Pons (tissue), 1 donor: ENCODE results near the gene CCDC192.
"Not testable (repeated sequence)": the region's sequence is repeated elsewhere in the genome, so short reads cannot be mapped to it uniquely, and the experiment has no call there.

Source experiments
- DNase-seq: peaks from one replicate; pipeline ENCODE4 v3.0.0-alpha.2; 2016; ENCODE audit warnings: low spot score

Gene CCDC192

GRCh38 chr5:127702926-127703561, at the start of gene CCDC192:
Gene CCDC192 (plus strand): TSS chr5:127703391. CDS start chr5:127703446, 55 bp downstream.
- DNase-seq: no peak

GRCh38 chr5:127656825-127657224, 46.4 kb upstream of the CCDC192 start:
- DNase-seq: no peak

GRCh38 chr5:127660047-127660733, 43.0 kb upstream of the CCDC192 start:
- DNase-seq: no peak

- DNase-seq: no peak
Observed at GRCh38 chr5:127664093-127664492, 39.1 kb upstream of the CCDC192 start.

- DNase-seq: no peak
Observed at GRCh38 chr5:127665641-127666040, 37.5 kb upstream of the CCDC192 start.

GRCh38 chr5:127666043-127666716, 37.0 kb upstream of the CCDC192 start:
- no peak for DNase-seq

GRCh38 chr5:127667926-127668325, 35.3 kb upstream of the CCDC192 start:
- DNase-seq: no peak

- DNase-seq: no peak
Observed at GRCh38 chr5:127671218-127671617, 32.0 kb upstream of the CCDC192 start.

GRCh38 chr5:127673117-127673800, 29.9 kb upstream of the CCDC192 start:
- DNase-seq: no peak

GRCh38 chr5:127676951-127677350, 26.2 kb upstream of the CCDC192 start:
- DNase-seq: not testable (repeated sequence)

- DNase-seq: not testable (repeated sequence)
Observed at GRCh38 chr5:127679691-127680330, 23.4 kb upstream of the CCDC192 start.

- DNase-seq: no peak
Observed at GRCh38 chr5:127680595-127680994, 22.6 kb upstream of the CCDC192 start.

GRCh38 chr5:127683008-127683407, 20.2 kb upstream of the CCDC192 start:
- no peak for DNase-seq

- DNase-seq: no peak
Observed at GRCh38 chr5:127684726-127685467, 18.3 kb upstream of the CCDC192 start.

- no peak for DNase-seq
Observed at GRCh38 chr5:127685662-127686061, 17.5 kb upstream of the CCDC192 start.

- no peak for DNase-seq
Observed at GRCh38 chr5:127686424-127686823, 16.8 kb upstream of the CCDC192 start.

GRCh38 chr5:127694518-127695171, 8.5 kb upstream of the CCDC192 start:
- no peak for DNase-seq

GRCh38 chr5:127695346-127695745, 7.8 kb upstream of the CCDC192 start:
- no peak for DNase-seq

- DNase-seq: no peak
Observed at GRCh38 chr5:127696683-127697082, 6.5 kb upstream of the CCDC192 start.

- DNase-seq: no peak
Observed at GRCh38 chr5:127697894-127698600, 5.1 kb upstream of the CCDC192 start.
